ENCODE results near the gene MRPL33. TPM values are rescaled to one million over a fixed set of nuclear protein-coding genes. Genes with fewer than 3 reads are reported as not detected.

MRPL33 gene
- total RNA-seq, 1 donor from 2014 or later = 27.4 TPM

- intact Hi-C loops (cut with micrococcal nuclease) = no loop called here
- no peak overlapping the region for H3K27ac Mint-ChIP-seq
- no peak for DNase-seq
- no peaks in the 10 kb centered on the region for H3K27me3 Mint-ChIP-seq
- H3K4me3 Mint-ChIP-seq = no peak overlapping the region
- ChIA-PET CTCF (interaction anchor here (1.6 kb wide), 1 partner anchor 26 kb away, joined by 5 read pairs; no protein-coding TSS in a partner anchor), POLR2A (no interaction called here)
- no peaks in the 10 kb centered on the region for H3K36me3 Mint-ChIP-seq (ENCODE audit: low read depth)
- TF ChIP-seq, protein P1, sequence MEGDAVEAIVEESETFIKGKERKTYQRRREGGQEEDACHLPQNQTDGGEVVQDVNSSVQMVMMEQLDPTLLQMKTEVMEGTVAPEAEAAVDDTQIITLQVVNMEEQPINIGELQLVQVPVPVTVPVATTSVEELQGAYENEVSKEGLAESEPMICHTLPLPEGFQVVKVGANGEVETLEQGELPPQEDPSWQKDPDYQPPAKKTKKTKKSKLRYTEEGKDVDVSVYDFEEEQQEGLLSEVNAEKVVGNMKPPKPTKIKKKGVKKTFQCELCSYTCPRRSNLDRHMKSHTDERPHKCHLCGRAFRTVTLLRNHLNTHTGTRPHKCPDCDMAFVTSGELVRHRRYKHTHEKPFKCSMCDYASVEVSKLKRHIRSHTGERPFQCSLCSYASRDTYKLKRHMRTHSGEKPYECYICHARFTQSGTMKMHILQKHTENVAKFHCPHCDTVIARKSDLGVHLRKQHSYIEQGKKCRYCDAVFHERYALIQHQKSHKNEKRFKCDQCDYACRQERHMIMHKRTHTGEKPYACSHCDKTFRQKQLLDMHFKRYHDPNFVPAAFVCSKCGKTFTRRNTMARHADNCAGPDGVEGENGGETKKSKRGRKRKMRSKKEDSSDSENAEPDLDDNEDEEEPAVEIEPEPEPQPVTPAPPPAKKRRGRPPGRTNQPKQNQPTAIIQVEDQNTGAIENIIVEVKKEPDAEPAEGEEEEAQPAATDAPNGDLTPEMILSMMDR (IDR thresholded peaks at IDR 0.05) = no peak
- H3K9me3 Mint-ChIP-seq = no peaks in the 10 kb centered on the region
- ATAC-seq (ENCODE audit: low read depth) = no peak
- peaks cover 4% of the 10 kb centered on the region for H3K4me1 Mint-ChIP-seq
These were observed 41.3 kb upstream of the MRPL33 start for GRCh38 chr2:27730261-27730662.

DNA sequence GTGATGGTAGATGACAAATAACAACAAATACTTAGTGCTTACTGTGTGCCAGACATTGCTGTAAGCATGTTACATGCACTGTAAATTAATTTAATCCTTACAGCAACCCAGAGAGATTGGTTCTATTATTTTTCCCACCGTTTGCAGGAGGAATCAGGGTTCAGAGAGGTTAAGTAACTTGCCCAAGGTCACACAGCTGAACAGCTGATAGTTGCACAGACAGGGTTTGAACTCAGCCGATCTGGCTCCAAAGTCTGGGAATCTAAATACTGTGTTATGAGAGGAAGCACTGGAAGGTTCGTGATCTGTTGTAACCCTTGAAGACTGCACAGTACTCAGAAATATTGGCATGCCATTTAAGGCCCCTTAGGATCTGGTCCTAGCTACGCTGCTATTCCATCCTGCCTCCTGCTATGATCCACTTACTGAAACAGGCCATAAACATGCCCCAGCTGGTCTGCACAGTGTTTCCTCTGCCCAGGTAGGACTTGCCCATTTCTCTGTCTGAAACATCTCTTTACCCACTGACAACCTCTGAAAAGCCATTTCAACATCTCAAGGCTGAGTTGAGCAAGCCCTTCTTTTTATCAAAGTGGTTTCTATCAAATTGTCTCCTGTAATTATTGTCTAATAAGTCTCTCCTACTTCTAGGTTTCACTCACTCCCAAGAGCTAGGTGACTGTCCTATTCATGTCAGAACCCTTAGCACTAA, 40.4 kb upstream of the MRPL33 start:
- DNase-seq (no peak), ATAC-seq (ENCODE audit: low read depth) (no peak)
- no peaks in the 10 kb centered on the region for H3K9me3 Mint-ChIP-seq
- H3K4me3 Mint-ChIP-seq = no peak overlapping the region
- H3K4me1 Mint-ChIP-seq = peaks cover 4% of the 10 kb centered on the region
- CTCF ChIA-PET = no interaction called here
- H3K27me3 Mint-ChIP-seq = no peaks in the 10 kb centered on the region
- H3K36me3 Mint-ChIP-seq (ENCODE audit: low read depth) = no peaks in the 10 kb centered on the region
- no peak overlapping the region for H3K27ac Mint-ChIP-seq
- intact Hi-C loops (cut with micrococcal nuclease) = no loop called here
- TF ChIP-seq, protein P1 (IDR thresholded peaks at IDR 0.05) = no peak
- POLR2A ChIA-PET = no interaction called here

DNA sequence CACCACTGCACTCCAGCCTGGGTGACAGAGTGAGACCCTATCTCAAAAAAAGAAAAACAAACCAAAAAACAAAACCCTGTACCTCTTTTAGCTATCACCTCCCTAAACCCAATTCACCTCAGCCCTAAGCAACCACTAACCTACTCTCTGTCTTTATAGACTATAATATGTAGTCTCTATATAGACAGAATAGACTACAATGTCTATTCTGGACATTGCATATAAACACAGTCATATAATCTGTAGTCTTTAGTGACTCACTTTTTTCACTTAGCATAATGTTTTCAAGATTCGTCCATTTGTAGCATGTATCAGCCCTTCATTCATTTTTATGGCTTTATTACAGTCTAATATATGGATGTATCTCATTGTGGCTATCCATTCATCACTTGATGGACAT, 37.2 kb upstream of the MRPL33 start:
- H3K27ac Mint-ChIP-seq = no peak overlapping the region
- intact Hi-C loops (cut with micrococcal nuclease) = no loop called here
- peaks cover 4% of the 10 kb centered on the region for H3K4me1 Mint-ChIP-seq
- ATAC-seq (ENCODE audit: low read depth) (no peak), DNase-seq (no peak)
- CTCF ChIA-PET = no interaction called here
- H3K27me3 Mint-ChIP-seq = peaks cover 4% of the 10 kb centered on the region
- TF ChIP-seq, protein P1 (IDR thresholded peaks at IDR 0.05) = no peak
- H3K9me3 Mint-ChIP-seq = no peaks in the 10 kb centered on the region
- POLR2A ChIA-PET = no interaction called here
- no peaks in the 10 kb centered on the region for H3K36me3 Mint-ChIP-seq (ENCODE audit: low read depth)
- no peak overlapping the region for H3K4me3 Mint-ChIP-seq

- H3K36me3 Mint-ChIP-seq (ENCODE audit: low read depth) = no peaks in the 10 kb centered on the region
- peaks cover 4% of the 10 kb centered on the region for H3K27me3 Mint-ChIP-seq
- DNase-seq (no peak), ATAC-seq (ENCODE audit: low read depth) (peak; percentile 54)
- ChIA-PET CTCF (interaction anchor here (1.2 to 1.7 kb wide), 2 partner anchors 15 to 32 kb away, joined by 3 to 4 read pairs; no protein-coding TSS in a partner anchor), POLR2A (no interaction called here)
- TF ChIP-seq, protein P1 (IDR thresholded peaks at IDR 0.05) = no peak
- H3K4me3 Mint-ChIP-seq = peak overlapping the region; percentile 71
- no peak overlapping the region for H3K27ac Mint-ChIP-seq
- H3K9me3 Mint-ChIP-seq = no peaks in the 10 kb centered on the region
- peaks cover 4% of the 10 kb centered on the region for H3K4me1 Mint-ChIP-seq
- intact Hi-C loops (cut with micrococcal nuclease) = no loop called here
These were observed 36.1 kb upstream of the MRPL33 start for GRCh38 chr2:27735263-27735904.

GRCh38 chr2:27736031-27736889, 35.3 kb upstream of the MRPL33 start:
- no peak for ATAC-seq (ENCODE audit: low read depth)
- ChIA-PET CTCF (interaction anchor here (1.2 to 1.7 kb wide), 2 partner anchors 16 to 33 kb away, joined by 3 to 4 read pairs; no protein-coding TSS in a partner anchor), POLR2A (no interaction called here)
- no peak overlapping the region for H3K4me3 Mint-ChIP-seq
- peaks cover 3% of the 10 kb centered on the region for H3K9me3 Mint-ChIP-seq
- DNase-seq = no peak
- peaks cover 3% of the 10 kb centered on the region for H3K4me1 Mint-ChIP-seq
- TF ChIP-seq, protein P1 (IDR thresholded peaks at IDR 0.05) = no peak
- no peak overlapping the region for H3K27ac Mint-ChIP-seq
- intact Hi-C loops (cut with micrococcal nuclease) = no loop called here
- H3K27me3 Mint-ChIP-seq = peaks cover 7% of the 10 kb centered on the region
- H3K36me3 Mint-ChIP-seq (ENCODE audit: low read depth) = no peaks in the 10 kb centered on the region
